Measurements from ENCODE around the gene NOTCH1. TPM values are rescaled to one million over a fixed set of nuclear protein-coding genes. Genes with fewer than 3 reads are reported as not detected.

NOTCH1 gene
- 80.8 and 84.4 TPM in 2 replicates for total RNA-seq

- intact Hi-C loops (cut with micrococcal nuclease): loop anchor here (1.0 to 10.0 kb wide), 6 partner anchors 13 to 909 kb away; partner anchors contain the start of genes CAMSAP1, CYSRT1, NSMF and RNF208
These were observed at the start of gene NOTCH1 for GRCh38 chr9:136545965-136546696. NOTCH1 (minus strand) TSS chr9:136546048; CDS start chr9:136545786, 262 bp downstream.

- intact Hi-C loops (cut with micrococcal nuclease): no loop called here
These were observed 48.6 kb upstream of the NOTCH1 start for GRCh38 chr9:136594492-136594891.

- intact Hi-C loops (cut with micrococcal nuclease): loop anchor here (2.0 kb wide), 1 partner anchor 15 kb away; no protein-coding TSS in a partner anchor
These were observed 47.7 kb upstream of the NOTCH1 start for GRCh38 chr9:136593581-136593980.

GRCh38 chr9:136592666-136593065 lies 46.8 kb upstream of the NOTCH1 start:
- intact Hi-C loops (cut with micrococcal nuclease): loop anchor here (2.0 kb wide), 1 partner anchor 14 kb away; no protein-coding TSS in a partner anchor

DNA sequence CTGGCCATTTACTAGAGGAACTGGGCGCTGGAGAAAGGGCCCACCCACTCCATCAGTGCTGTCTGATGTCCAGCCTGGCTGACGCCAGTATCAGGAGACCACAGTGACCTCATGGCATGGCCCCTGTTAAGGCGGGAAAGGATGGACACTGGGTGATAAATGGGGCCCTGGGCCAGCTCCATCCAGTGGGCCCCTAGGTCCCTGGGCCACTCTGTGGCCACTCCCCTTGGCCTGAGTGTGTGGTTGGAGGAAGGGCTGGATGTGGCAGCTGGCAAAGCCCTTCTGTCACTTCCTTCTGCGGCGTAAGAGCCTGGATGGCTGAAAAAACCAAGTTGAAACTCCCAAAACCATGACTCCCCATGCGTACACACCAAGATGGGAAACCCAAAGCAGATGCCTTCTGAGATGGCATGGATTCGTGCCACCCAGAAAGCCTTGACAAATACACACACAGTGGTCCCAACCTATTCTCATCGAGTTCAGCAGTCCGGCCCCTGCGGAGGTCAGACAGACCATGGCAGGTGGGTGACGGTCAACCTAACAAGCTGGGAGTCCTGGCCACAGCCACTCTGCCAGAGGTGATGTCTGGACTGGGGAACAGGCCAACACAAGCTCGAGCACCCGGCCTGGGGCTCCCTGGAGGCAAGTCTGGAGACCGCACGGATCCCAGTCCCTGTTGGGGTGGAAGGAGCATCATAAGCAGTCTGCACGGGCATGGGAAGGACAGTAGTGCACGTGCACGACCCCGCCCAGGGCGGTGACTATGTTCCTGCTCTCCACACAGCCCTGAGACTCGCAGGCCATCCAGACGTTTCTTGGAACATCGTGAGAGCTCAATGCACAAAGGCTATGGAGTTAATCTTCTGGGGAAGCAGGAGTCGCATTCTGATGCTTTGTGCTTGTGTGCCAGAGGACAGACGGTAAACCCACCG lies 45.2 kb upstream of the NOTCH1 start:
- intact Hi-C loops (cut with micrococcal nuclease): no loop called here

DNA sequence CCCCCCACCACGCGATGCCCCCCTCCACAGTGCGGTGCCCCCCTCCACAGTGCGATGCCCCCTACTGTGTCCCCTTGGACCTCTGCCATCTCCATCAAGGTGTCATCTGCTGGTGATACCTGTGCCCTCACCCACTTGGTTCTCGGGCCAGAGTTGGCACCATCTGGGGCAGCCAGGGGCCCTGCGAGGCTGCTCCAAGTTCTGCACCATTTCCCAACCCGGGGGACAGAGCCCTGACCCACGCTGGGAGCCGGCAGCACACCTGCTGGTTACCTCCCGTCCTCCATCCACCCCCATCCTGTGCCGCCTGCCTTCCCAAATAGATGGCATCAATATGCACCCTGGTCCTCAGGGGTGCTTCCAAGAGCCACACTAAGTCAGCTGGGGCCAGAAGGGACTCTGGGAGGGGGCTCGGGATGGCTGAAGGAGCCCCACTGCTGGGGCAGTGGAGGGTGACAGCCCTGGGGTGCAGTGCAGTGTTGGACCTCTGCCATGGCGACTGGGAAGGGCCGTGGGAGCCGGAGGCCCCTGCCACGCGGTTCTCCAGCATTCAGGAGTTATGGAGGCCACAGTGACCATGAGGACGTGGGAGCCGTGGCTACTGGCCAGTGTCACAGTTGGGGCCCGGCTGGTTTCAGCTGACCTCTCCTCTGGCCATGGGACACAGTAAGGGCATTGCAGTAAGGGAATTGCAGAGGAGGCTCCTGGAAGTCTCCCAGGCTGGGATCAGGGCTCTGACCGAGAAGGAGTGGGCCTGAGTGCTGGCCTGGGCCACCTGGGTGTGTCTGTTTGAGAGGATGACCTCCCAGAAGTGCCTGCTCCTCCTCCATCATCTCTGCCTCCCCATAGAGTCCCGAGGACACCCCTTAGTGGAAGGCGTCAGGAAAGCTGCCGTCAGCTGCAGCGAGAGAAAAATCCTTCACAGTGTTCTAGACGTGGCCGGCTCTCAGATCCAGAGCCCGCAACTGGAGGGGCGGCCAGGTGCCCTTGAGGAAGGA lies 44.2 kb upstream of the NOTCH1 start:
- intact Hi-C loops (cut with micrococcal nuclease): loop anchor here (2.0 kb wide), 1 partner anchor 17 kb away; no protein-coding TSS in a partner anchor

DNA sequence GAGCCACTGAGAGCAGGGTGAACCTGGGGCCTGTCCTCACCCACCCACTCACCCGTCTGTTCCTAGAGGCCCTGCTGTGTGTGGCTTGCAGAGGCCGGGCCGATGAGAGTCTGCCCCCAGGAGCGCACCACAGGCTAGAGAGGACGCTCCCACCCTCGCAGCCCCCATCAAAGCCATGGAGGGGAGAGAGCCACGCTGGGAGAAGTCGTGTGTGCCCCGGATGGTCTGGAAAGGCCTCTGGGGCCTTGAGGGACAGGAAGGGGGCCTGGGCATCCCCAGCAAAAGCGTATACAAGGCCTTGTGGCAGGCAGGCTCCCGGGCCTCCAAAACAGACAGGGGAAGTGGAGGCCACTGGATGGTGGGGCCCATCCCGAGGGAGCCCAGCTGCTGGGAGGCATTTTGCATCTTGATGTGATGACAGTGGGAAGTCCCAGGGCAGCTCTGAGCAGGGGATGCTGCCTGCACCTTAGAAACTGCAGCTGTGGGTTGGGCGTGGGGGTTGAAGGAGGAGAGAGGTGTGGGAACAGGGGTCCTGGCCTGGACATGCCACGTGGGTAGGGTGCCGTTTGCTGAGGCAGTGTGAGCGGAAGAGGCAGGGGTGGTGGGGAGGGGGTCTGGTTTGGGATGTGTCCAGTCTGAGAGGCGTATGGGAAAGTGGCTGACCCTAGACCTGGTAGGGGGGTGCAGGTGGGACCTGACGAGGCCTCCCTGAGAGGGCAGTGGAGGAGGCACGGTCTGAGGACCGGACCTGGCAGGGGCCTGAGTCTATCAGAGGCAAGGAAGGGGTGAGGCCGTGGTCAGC lies 43.0 kb upstream of the NOTCH1 start:
- intact Hi-C loops (cut with micrococcal nuclease): loop anchor here (2.0 kb wide), 1 partner anchor 16 kb away; no protein-coding TSS in a partner anchor

GRCh38 chr9:136587944-136588662 lies 42.3 kb upstream of the NOTCH1 start:
- intact Hi-C loops (cut with micrococcal nuclease): loop anchor here (2.0 kb wide), 1 partner anchor 15 kb away; no protein-coding TSS in a partner anchor

- intact Hi-C loops (cut with micrococcal nuclease): no loop called here
These were observed 41.5 kb upstream of the NOTCH1 start for GRCh38 chr9:136587145-136587943.

GRCh38 chr9:136586391-136586953 lies 40.6 kb upstream of the NOTCH1 start:
- intact Hi-C loops (cut with micrococcal nuclease): no loop called here

DNA sequence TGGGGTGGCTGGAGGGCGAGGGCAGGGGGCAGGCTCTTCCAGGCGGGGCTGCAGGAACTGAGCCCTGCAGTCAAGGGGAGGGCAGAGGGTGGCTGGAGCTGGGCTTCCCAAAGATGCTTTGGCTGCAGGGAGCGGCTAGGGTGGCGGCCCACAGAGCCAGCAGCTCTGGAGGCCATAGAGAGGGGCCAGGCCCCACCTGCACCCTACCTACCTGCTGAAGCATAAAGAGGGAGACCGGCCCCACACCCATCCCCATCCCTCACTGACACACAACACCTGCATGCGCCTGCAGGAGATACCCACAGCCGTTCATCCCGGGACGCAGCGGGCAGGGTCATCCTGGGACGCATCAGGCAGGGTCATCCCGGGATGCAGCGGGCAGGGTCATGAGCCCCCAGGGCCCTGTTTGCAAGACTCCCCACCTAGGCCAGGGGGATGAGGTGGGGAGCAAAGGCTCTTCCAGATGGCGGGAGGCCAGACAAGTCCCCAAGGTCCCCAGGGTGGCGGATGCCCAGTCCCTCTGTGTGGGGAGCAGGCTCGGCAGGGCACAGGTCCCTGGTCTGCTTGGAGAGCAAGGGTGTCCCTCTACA lies 39.8 kb upstream of the NOTCH1 start:
- intact Hi-C loops (cut with micrococcal nuclease): no loop called here

DNA sequence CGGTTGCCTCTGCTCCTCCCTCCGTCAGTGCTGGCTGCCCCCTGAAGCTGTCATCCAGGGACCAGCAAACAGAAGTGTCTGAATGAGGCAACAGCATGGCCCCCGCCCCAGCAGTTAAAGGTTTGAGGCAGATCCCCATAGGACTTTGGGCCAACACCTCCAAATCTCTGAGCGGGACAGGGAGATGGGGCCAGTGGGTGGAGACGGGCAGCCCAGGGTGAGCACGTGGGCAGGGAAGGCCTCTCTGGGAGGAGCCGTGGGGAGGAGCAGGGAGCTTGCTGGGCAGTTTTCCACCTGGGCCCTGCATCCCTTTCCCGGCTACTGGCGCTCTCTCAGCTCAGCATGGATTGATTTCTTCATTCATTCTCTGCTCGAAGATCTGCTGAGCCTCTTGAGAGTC lies 39.1 kb upstream of the NOTCH1 start:
- intact Hi-C loops (cut with micrococcal nuclease): no loop called here

DNA sequence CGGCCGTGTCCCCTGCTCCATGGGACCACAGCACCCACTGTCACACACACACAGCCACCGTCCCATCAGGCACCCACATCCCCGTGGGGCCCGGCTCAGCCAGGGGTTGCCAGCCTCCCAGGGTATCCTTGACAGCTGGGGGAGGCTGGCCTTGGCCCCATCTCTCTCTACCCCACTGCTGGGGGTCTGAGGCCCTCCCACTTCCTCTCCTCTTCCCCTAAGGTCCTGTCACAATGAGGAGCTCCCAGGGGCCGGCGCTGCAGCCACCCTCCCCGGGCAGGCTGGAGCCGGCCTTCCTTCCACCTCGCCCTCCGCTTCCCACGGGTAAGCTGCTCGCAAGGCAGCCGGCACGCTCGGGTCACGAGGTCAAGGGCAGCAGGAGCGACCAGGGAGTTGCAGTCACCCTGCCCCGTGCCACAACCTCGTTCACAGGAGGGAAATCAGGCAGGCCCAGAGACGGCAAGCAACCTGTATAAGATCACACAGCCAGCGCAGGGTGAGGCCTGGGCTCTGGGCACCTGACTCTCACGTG lies 38.6 kb upstream of the NOTCH1 start:
- intact Hi-C loops (cut with micrococcal nuclease): no loop called here

DNA sequence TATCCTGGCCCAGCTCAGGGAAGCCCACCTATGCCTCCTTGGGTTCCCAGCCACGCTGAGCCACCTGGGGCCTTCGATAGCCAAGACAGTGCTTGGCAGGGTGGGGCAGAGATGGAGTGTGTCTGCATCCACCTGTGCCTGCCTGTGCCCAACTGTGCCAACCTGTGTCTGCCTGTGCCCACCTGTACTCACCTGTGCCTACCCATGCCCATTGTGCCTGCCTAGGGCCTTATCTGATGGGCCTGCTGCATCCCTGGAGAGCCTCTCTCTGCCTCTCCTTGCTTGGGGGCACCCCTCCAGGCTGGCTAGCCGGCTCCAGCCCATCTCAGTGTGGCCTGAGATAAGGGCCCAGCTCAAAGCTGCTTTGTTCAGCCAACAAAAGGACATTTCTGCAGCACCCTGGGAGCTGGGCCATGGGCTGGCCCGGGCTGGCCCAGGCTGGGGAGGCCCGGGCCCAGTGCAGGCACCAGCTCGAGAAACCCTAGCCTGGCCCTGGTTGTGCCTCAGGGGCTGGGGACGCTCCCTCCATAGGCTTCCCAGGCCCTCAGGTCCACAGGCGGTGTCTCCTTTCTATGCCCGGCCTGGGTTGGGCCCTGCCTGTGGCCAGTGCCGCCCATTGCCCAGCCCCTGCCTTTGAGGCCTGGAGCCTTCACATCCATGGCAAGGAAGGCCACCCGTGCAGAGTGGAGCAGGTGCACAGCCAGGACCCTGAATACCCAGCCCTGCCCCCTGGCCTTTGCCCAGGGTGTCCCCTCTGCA lies 37.3 kb upstream of the NOTCH1 start:
- intact Hi-C loops (cut with micrococcal nuclease): no loop called here

DNA sequence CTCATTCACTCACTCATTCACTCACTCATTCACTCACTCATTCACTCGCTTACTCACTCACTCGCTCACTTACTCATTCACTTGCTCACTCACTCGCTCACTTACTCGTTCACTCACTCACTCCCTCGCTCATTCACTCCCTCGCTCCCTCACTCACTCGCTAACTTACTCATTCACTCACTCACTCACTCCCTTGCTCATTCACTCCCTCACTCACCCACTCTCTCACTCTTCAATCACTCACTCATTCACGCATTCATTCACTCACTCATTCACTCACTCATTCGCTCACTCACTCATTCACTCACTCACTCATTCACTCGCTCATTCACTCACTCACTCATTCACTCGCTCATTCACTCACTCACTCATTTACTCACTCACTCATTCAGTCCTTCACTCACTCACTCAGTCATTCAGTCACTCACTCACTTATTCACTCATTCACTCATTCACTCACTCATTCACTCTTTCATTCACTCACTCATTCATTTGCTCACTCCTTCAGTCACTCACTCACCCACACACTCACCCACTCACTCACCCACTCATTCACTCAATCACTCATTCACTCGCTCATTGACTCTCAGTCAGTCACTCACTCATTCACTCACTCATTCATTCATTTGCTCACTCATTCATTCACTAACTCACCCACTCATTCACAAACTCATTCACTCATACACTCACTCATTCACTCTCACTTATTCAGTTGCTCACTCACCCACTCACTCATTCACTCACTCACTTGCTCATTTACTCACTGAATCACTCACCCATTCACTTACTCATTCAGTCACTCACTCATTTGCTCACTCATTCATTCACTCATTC lies 36.0 kb upstream of the NOTCH1 start:
- intact Hi-C loops (cut with micrococcal nuclease): no loop called here

All from T-helper 1 cell treated with Interleukin-12 subunit alpha and Interleukin-12 subunit beta and Interleukin-4 antibody, amounts not matched to agents 30 ng/mL and 1 ng/mL, for 36 hours (primary cell).